ENCODE results near the gene ZNF407.

GRCh38 chr18:75033516-75033915, 435.8 kb downstream of the ZNF407 start:
- TF ChIP-seq, protein P1, sequence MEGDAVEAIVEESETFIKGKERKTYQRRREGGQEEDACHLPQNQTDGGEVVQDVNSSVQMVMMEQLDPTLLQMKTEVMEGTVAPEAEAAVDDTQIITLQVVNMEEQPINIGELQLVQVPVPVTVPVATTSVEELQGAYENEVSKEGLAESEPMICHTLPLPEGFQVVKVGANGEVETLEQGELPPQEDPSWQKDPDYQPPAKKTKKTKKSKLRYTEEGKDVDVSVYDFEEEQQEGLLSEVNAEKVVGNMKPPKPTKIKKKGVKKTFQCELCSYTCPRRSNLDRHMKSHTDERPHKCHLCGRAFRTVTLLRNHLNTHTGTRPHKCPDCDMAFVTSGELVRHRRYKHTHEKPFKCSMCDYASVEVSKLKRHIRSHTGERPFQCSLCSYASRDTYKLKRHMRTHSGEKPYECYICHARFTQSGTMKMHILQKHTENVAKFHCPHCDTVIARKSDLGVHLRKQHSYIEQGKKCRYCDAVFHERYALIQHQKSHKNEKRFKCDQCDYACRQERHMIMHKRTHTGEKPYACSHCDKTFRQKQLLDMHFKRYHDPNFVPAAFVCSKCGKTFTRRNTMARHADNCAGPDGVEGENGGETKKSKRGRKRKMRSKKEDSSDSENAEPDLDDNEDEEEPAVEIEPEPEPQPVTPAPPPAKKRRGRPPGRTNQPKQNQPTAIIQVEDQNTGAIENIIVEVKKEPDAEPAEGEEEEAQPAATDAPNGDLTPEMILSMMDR (IDR thresholded peaks at IDR 0.05) = no peak
- no peak for TF ChIP-seq POLR2A (IDR thresholded peaks at IDR 0.05)

Data from adrenal gland (tissue), 5 donors.